ENCODE measurements around the gene PDP2.

- TF ChIP-seq, protein P1, sequence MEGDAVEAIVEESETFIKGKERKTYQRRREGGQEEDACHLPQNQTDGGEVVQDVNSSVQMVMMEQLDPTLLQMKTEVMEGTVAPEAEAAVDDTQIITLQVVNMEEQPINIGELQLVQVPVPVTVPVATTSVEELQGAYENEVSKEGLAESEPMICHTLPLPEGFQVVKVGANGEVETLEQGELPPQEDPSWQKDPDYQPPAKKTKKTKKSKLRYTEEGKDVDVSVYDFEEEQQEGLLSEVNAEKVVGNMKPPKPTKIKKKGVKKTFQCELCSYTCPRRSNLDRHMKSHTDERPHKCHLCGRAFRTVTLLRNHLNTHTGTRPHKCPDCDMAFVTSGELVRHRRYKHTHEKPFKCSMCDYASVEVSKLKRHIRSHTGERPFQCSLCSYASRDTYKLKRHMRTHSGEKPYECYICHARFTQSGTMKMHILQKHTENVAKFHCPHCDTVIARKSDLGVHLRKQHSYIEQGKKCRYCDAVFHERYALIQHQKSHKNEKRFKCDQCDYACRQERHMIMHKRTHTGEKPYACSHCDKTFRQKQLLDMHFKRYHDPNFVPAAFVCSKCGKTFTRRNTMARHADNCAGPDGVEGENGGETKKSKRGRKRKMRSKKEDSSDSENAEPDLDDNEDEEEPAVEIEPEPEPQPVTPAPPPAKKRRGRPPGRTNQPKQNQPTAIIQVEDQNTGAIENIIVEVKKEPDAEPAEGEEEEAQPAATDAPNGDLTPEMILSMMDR (IDR thresholded peaks at IDR 0.05 in 4 of 5, conservative IDR thresholded peaks at IDR 0.05 in 1 of 5), result no peak
- TF ChIP-seq POLR2A (IDR thresholded peaks at IDR 0.05), result no peak
Measured at GRCh38 chr16:66931665-66932064, 51.4 kb downstream of the PDP2 start.
